ENCODE measurements around the gene KCNN1. TPM values are rescaled to one million over a fixed set of nuclear protein-coding genes. Genes with fewer than 3 reads are reported as not detected.
A peak's percentile ranks its signal among the peaks of the same experiment; 100 is the strongest.

The KCNN1 gene
- total and polyA plus RNA-seq, 2 of the 13 experiments (the other 11 are each of a cell fraction or from before 2014, with no cell fraction given): 0.04 TPM; not detected in 1

DNA sequence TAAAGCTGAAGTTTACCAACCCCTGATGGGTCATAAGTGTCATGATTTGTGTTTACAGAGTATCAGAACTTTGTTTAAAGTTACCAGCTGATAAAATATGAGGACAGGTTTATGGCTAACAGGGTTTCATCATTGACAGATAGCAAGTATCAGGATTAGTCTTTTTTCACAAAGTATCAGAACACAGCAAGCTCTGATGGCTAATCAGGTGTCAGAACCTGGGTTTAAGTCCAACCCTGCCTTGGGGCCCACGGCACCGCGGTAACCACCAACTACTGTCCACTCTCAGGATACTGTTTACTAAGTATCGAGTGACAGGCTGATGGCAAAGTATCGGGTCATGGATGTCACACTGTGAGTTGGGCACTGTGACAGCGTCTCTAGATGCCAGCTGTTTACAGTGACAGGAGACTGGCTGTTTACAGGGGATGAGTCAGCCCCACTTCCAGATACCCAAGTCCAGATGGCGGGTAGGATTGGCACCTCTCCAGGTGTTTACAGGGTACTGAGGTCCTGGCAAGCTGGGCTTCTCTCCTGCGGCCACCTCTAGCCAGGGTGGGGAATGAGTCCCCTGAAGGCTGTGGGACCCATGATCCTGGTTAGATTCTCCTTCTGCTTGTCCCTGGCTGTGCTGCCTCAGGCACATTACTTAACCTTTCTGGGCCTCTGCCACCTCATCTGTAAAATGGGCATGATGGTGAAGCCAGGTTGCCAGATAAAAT lies 62.9 kb downstream of the KCNN1 start (continued):
- peak; percentile 93 for TF ChIP-seq TBX2 (CRISPR knock-in tag; IDR thresholded peaks at IDR 0.05; ENCODE audit: borderline replicate concordance)
- TF ChIP-seq ZFP41 (CRISPR knock-in tag; IDR thresholded peaks at IDR 0.05; ENCODE audit: borderline replicate concordance): no peak
- no peak for TF ChIP-seq SMAD3 (CRISPR knock-in tag; IDR thresholded peaks at IDR 0.05)
- TF ChIP-seq ONECUT2 (CRISPR knock-in tag; IDR thresholded peaks at IDR 0.05): no peak
- TF ChIP-seq RXRA (CRISPR knock-in tag; IDR thresholded peaks at IDR 0.05): peak; percentile 77; the same call in 1 of the 2 replicates
- 0 out of 4 replicates have a peak, but pooled peaks of 1 of the 2 experiments have one; percentile 13 for TF ChIP-seq KLF16 (CRISPR knock-in tag; IDR thresholded peaks at IDR 0.05)
- TF ChIP-seq, protein P1, sequence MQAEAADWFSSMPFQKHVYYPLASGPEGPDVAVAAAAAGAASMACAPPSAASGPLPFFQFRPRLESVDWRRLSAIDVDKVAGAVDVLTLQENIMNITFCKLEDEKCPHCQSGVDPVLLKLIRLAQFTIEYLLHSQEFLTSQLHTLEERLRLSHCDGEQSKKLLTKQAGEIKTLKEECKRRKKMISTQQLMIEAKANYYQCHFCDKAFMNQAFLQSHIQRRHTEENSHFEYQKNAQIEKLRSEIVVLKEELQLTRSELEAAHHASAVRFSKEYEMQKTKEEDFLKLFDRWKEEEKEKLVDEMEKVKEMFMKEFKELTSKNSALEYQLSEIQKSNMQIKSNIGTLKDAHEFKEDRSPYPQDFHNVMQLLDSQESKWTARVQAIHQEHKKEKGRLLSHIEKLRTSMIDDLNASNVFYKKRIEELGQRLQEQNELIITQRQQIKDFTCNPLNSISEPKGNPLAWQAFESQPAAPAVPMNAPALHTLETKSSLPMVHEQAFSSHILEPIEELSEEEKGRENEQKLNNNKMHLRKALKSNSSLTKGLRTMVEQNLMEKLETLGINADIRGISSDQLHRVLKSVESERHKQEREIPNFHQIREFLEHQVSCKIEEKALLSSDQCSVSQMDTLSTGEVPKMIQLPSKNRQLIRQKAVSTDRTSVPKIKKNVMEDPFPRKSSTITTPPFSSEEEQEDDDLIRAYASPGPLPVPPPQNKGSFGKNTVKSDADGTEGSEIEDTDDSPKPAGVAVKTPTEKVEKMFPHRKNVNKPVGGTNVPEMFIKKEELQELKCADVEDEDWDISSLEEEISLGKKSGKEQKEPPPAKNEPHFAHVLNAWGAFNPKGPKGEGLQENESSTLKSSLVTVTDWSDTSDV (CRISPR knock-in tag; IDR thresholded peaks at IDR 0.05): no peak
- TF ChIP-seq ZNF614 (CRISPR knock-in tag; IDR thresholded peaks at IDR 0.05; ENCODE audit: borderline replicate concordance): no peak
- no peak for TF ChIP-seq CHD2 (IDR thresholded peaks at IDR 0.05; ENCODE audit: low read depth, low read length)
- no peak for TF ChIP-seq SP1 (IDR thresholded peaks at IDR 0.05)
- TF ChIP-seq SP1 (CRISPR knock-in tag; IDR thresholded peaks at IDR 0.05): no peak
- TF ChIP-seq, protein P2, sequence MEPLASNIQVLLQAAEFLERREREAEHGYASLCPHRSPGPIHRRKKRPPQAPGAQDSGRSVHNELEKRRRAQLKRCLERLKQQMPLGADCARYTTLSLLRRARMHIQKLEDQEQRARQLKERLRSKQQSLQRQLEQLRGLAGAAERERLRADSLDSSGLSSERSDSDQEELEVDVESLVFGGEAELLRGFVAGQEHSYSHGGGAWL (CRISPR knock-in tag; IDR thresholded peaks at IDR 0.05): no peak
- TF ChIP-seq, protein P3, sequence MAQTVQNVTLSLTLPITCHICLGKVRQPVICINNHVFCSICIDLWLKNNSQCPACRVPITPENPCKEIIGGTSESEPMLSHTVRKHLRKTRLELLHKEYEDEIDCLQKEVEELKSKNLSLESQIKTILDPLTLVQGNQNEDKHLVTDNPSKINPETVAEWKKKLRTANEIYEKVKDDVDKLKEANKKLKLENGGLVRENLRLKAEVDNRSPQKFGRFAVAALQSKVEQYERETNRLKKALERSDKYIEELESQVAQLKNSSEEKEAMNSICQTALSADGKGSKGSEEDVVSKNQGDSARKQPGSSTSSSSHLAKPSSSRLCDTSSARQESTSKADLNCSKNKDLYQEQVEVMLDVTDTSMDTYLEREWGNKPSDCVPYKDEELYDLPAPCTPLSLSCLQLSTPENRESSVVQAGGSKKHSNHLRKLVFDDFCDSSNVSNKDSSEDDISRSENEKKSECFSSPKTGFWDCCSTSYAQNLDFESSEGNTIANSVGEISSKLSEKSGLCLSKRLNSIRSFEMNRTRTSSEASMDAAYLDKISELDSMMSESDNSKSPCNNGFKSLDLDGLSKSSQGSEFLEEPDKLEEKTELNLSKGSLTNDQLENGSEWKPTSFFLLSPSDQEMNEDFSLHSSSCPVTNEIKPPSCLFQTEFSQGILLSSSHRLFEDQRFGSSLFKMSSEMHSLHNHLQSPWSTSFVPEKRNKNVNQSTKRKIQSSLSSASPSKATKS (CRISPR knock-in tag; IDR thresholded peaks at IDR 0.05): no peak
- no peak for TF ChIP-seq ZC3H4 (CRISPR knock-in tag; IDR thresholded peaks at IDR 0.05; ENCODE audit: borderline replicate concordance)
- TF ChIP-seq SOX6 (IDR thresholded peaks at IDR 0.05): no peak
- TF ChIP-seq SOX6 (CRISPR knock-in tag; IDR thresholded peaks at IDR 0.05): peak; percentile 53
- TF ChIP-seq REPIN1 (CRISPR knock-in tag; IDR thresholded peaks at IDR 0.05; ENCODE audit: borderline replicate concordance, low read depth): no peak
- no peak for TF ChIP-seq ATAD3A (CRISPR knock-in tag; IDR thresholded peaks at IDR 0.05)
- no peak for TF ChIP-seq MYNN (CRISPR knock-in tag; IDR thresholded peaks at IDR 0.05; ENCODE audit: low read depth)
- TF ChIP-seq ZNF749 (CRISPR knock-in tag; IDR thresholded peaks at IDR 0.05; ENCODE audit: borderline replicate concordance): no peak
- TF ChIP-seq ZNF451 (CRISPR knock-in tag; IDR thresholded peaks at IDR 0.05): no peak
- TF ChIP-seq, protein P4, sequence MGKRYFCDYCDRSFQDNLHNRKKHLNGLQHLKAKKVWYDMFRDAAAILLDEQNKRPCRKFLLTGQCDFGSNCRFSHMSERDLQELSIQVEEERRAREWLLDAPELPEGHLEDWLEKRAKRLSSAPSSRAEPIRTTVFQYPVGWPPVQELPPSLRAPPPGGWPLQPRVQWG (CRISPR knock-in tag; IDR thresholded peaks at IDR 0.05; ENCODE audit: borderline replicate concordance, low read depth): no peak
- TF ChIP-seq PHF21A (CRISPR knock-in tag; IDR thresholded peaks at IDR 0.05): peak; percentile 18; the same call in 1 of the 2 replicates
- no peak for TF ChIP-seq EHMT2 (IDR thresholded peaks at IDR 0.05; ENCODE audit: borderline replicate concordance, low read depth, low read length)
